HEK293 (cell line): Measurements from ENCODE around the gene TET2.

Experiments used
- CTCF ChIA-PET: fragments of 350-600 bp; formaldehyde crosslinking; extraction: SDS; loops from one replicate; lab custom pipeline; 2021; ENCODE audit warnings: antibody characterized with exemption; lab: Yijun Ruan, JAX
- POLR2A ChIA-PET: fragments of 300-600 bp; formaldehyde crosslinking; extraction: SDS; loops from one replicate; lab custom pipeline; 2020; ENCODE audit warnings: antibody characterized with exemption, inconsistent platforms; lab: Yijun Ruan, JAX
- H3K27ac ChIP-seq: fragments of 200-500 bp; sonication (Bioruptor generic); 2 replicates; pipeline ENCODE4 v1.5.1; 2014; ENCODE audit warnings: low read depth, low read length, control low read depth, inconsistent platforms; ENCODE audit errors: extremely low read depth
- H3K36me3 ChIP-seq, 2 experiments: fragments of 200-500 bp in 1 of 2; sonication (Bioruptor generic) in 1 of 2; 1 replicate in 1 of 2; 2 replicates in 1 of 2; pipeline ENCODE4 v1.5.1; 2014 to 2017; ENCODE audit warnings: inconsistent platforms in 2 of 2, low read length in 2 of 2; ENCODE audit not compliant: control insufficient read depth in 2 of 2, insufficient read depth in 1 of 2
- H3K4me1 ChIP-seq: fragments of 200-500 bp; sonication (Bioruptor generic); 2 replicates; pipeline ENCODE4 v1.5.1; 2014; ENCODE audit warnings: mild to moderate bottlenecking, low read length, inconsistent platforms; ENCODE audit not compliant: control insufficient read depth, insufficient read depth
- H3K4me3 ChIP-seq: 2 replicates; pipeline ENCODE4 v1.5.1; 2011; ENCODE audit warnings: low read depth, mild to moderate bottlenecking, control low read depth, low read length, moderate library complexity
- H3K9me3 ChIP-seq: fragments of 200-500 bp; sonication (Bioruptor generic); 2 replicates; pipeline ENCODE4 v1.5.1; 2014; ENCODE audit warnings: low read depth, low read length, inconsistent platforms; ENCODE audit not compliant: control insufficient read depth, insufficient read depth
- HOXA7 ChIP-seq: sonication (generic); formaldehyde crosslinking; IDR thresholded peaks from 2 replicates; pipeline ENCODE4 v1.8.1; 2022; ENCODE audit warnings: missing genetic modification reagents, borderline replicate concordance
- MYNN ChIP-seq: fragments of 450-650 bp; formaldehyde crosslinking; IDR thresholded peaks from 2 replicates; pipeline ENCODE4 v1.5.1; 2016; ENCODE audit warnings: missing biosample characterization, missing genetic modification characterization, borderline replicate concordance
- OVOL3 ChIP-seq: fragments of 450-650 bp; formaldehyde crosslinking; IDR thresholded peaks from 2 replicates; pipeline ENCODE4 v1.5.1; 2016; ENCODE audit warnings: missing biosample characterization, missing genetic modification characterization
- PRDM1 ChIP-seq: fragments of 450-650 bp; formaldehyde crosslinking; IDR thresholded peaks from 2 replicates; pipeline ENCODE4; 2016; ENCODE audit warnings: missing biosample characterization, missing genetic modification characterization
- SCRT1 ChIP-seq: fragments of 450-650 bp; formaldehyde crosslinking; IDR thresholded peaks from 2 replicates; pipeline ENCODE4 v1.5.1; 2016; ENCODE audit warnings: missing biosample characterization, missing genetic modification characterization, borderline replicate concordance
- SCRT2 ChIP-seq: fragments of 450-650 bp; formaldehyde crosslinking; IDR thresholded peaks from 2 replicates; pipeline ENCODE4 v1.5.1; 2016; ENCODE audit warnings: missing biosample characterization, missing genetic modification characterization
- ZNF133 ChIP-seq: fragments of 450-650 bp; formaldehyde crosslinking; IDR thresholded peaks from 2 replicates; pipeline ENCODE4 v1.5.1; 2016; ENCODE audit warnings: missing biosample characterization, missing genetic modification characterization
- ZNF157 ChIP-seq: fragments of 450-650 bp; formaldehyde crosslinking; IDR thresholded peaks from 2 replicates; pipeline ENCODE4 v1.5.1; 2016; ENCODE audit warnings: missing biosample characterization, missing genetic modification characterization
- ZNF19 ChIP-seq: fragments of 450-650 bp; formaldehyde crosslinking; IDR thresholded peaks from 2 replicates; pipeline ENCODE4; 2016; ENCODE audit warnings: missing biosample characterization, missing genetic modification characterization, low read depth
- ZNF274 ChIP-seq, 2 experiments: fragments of 200-500 bp in 1 of 2; fragments of 450-650 bp in 1 of 2; sonication (Bioruptor generic) in 1 of 2; formaldehyde crosslinking in 1 of 2; IDR thresholded peaks; 2 replicates each; pipeline versions ENCODE4 v1.5.1 to v1.6.1; 2014 to 2016; ENCODE audit warnings: borderline replicate concordance in 1 of 2, inconsistent platforms in 1 of 2, low read length in 1 of 2, missing biosample characterization in 1 of 2, missing genetic modification characterization in 1 of 2
- ZNF391 ChIP-seq: fragments of 450-650 bp; formaldehyde crosslinking; IDR thresholded peaks from 2 replicates; pipeline ENCODE4 v1.5.1; 2016; ENCODE audit warnings: low read depth, missing biosample characterization, missing genetic modification characterization, borderline replicate concordance
- ZNF571 ChIP-seq: fragments of 450-650 bp; formaldehyde crosslinking; IDR thresholded peaks from 2 replicates; pipeline ENCODE4 v1.5.0; 2017; ENCODE audit warnings: missing biosample characterization, missing genetic modification characterization
- ZNF830 ChIP-seq: fragments of 450-650 bp; IDR thresholded peaks from 2 replicates; pipeline ENCODE4 v1.5.0; 2018; ENCODE audit warnings: missing biosample characterization, missing genetic modification characterization, low read depth, mild to moderate bottlenecking, moderate library complexity
- TF ChIP-seq, protein P1 (sequence below): fragments of 450-650 bp; formaldehyde crosslinking; IDR thresholded peaks from 2 replicates; pipeline ENCODE4 v1.5.1; 2016; ENCODE audit warnings: missing biosample characterization, missing genetic modification characterization, borderline replicate concordance
- TF ChIP-seq, protein P2 (sequence below): sonication (generic); formaldehyde crosslinking; IDR thresholded peaks from 2 replicates; pipeline ENCODE4 v1.8.1; 2022; ENCODE audit warnings: mild to moderate bottlenecking, moderate library complexity, missing genetic modification reagents
- TF ChIP-seq, protein P3 (sequence below): fragments of 450-650 bp; formaldehyde crosslinking; conservative IDR thresholded peaks from 2 replicates; pipeline ENCODE4 v1.5.1; 2016; ENCODE audit warnings: low read depth, missing biosample characterization, missing genetic modification characterization

TET2 gene

GRCh38 chr4:105106426-105106825, 40.2 kb upstream of the TET2 start (continued):
- no peak for TF ChIP-seq ZNF19 (tag by site-specific recombination)
- no peak for TF ChIP-seq PRDM1
- TF ChIP-seq, protein P1, sequence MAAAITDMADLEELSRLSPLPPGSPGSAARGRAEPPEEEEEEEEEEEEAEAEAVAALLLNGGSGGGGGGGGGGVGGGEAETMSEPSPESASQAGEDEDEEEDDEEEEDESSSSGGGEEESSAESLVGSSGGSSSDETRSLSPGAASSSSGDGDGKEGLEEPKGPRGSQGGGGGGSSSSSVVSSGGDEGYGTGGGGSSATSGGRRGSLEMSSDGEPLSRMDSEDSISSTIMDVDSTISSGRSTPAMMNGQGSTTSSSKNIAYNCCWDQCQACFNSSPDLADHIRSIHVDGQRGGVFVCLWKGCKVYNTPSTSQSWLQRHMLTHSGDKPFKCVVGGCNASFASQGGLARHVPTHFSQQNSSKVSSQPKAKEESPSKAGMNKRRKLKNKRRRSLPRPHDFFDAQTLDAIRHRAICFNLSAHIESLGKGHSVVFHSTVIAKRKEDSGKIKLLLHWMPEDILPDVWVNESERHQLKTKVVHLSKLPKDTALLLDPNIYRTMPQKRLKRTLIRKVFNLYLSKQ, result no peak
- no peak for TF ChIP-seq ZNF274 (IDR thresholded peaks at IDR 0.05; ENCODE audit: low read length)
- no peak for TF ChIP-seq ZNF274 (tag by site-specific recombination; IDR thresholded peaks at IDR 0.05; ENCODE audit: borderline replicate concordance)
- TF ChIP-seq, protein P2, sequence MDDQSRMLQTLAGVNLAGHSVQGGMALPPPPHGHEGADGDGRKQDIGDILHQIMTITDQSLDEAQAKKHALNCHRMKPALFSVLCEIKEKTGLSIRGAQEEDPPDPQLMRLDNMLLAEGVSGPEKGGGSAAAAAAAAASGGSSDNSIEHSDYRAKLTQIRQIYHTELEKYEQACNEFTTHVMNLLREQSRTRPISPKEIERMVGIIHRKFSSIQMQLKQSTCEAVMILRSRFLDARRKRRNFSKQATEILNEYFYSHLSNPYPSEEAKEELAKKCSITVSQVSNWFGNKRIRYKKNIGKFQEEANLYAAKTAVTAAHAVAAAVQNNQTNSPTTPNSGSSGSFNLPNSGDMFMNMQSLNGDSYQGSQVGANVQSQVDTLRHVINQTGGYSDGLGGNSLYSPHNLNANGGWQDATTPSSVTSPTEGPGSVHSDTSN (CRISPR knock-in tag), result no peak
- TF ChIP-seq ZNF391 (tag by site-specific recombination), result no peak

DNA sequence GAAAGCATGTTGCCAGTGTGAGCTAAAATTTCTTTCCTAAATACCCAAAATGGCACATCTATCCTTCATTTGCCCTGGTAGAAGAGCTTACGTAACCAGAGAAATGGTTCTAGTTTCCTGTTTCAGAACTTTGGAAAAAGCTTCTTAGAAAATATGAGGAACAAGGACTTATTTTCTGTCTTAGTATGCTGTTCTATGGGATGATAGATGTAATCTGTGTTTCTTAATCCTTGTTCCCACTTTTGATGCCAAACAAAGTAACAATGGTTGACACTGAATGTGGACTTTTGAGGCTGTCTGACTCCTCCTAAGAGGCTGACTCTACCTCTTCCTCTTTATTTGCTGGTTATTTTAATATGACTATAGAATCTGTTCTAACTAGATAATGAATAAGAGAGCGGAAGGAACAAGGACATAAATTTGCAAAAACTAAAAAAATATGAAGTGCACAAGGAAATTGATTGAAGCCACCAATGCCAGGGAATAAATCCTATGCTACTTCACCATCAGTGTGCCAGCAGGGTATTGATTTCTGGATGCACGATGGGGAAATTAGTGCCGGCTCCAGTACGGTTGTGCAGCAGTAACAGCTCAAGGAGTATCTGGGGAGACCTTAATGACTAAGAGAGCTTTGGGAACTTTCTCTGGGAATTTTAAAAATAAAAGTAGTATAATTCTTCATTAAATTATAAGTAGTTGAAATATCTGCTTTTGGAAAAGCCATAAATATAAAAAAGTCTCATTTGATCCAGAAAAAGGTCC, 39.4 kb upstream of the TET2 start:
- TF ChIP-seq SCRT2 (tag by site-specific recombination) (no peak), ZNF830 (no peak), ZNF133 (tag by site-specific recombination) (no peak), ZNF571 (tag by site-specific recombination) (no peak), HOXA7 (no peak), OVOL3 (tag by site-specific recombination) (no peak)
- TF ChIP-seq, protein P3, sequence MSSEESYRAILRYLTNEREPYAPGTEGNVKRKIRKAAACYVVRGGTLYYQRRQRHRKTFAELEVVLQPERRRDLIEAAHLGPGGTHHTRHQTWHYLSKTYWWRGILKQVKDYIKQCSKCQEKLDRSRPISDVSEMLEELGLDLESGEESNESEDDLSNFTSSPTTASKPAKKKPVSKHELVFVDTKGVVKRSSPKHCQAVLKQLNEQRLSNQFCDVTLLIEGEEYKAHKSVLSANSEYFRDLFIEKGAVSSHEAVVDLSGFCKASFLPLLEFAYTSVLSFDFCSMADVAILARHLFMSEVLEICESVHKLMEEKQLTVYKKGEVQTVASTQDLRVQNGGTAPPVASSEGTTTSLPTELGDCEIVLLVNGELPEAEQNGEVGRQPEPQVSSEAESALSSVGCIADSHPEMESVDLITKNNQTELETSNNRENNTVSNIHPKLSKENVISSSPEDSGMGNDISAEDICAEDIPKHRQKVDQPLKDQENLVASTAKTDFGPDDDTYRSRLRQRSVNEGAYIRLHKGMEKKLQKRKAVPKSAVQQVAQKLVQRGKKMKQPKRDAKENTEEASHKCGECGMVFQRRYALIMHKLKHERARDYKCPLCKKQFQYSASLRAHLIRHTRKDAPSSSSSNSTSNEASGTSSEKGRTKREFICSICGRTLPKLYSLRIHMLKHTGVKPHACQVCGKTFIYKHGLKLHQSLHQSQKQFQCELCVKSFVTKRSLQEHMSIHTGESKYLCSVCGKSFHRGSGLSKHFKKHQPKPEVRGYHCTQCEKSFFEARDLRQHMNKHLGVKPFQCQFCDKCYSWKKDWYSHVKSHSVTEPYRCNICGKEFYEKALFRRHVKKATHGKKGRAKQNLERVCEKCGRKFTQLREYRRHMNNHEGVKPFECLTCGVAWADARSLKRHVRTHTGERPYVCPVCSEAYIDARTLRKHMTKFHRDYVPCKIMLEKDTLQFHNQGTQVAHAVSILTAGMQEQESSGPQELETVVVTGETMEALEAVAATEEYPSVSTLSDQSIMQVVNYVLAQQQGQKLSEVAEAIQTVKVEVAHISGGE (tag by site-specific recombination), result no peak
- Histone ChIP-seq H3K27ac (no peak overlapping the region), H3K4me1 (no peaks in the 10 kb centered on the region), H3K36me3 (no peaks in the 10 kb centered on the region), H3K4me3 (no peak overlapping the region), H3K9me3 (no peaks in the 10 kb centered on the region)
- ChIA-PET CTCF (no interaction called here), POLR2A (interaction anchor here (0.6 kb wide), 1 partner anchor 40 kb away, joined by 7 read pairs; no protein-coding TSS in a partner anchor)

DNA sequence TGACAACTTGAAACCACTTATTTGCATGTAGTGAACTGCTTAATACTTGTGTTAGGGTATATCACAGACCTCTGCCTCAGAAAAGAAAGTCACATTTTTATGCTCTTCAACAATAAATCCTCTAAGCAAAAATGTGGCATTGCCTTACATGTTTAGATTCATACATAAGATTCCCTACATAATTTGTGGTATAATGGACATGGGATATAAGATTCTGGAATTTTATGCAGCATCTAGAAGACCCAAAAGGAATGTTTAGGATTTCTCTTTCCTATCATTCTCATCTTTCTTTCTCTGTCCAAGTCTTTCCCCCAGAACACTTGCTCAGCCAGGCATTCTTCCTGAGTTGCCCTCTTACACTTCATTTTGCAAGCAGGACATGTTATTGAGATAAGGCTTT, 37.7 kb upstream of the TET2 start:
- TF ChIP-seq ZNF157 (tag by site-specific recombination) (no peak), SCRT1 (no peak), MYNN (no peak)

More for the DNA sequence above, 37.7 kb upstream of the TET2 start:
- Histone ChIP-seq H3K9me3 (no peaks in the 10 kb centered on the region), H3K4me3 (no peak overlapping the region), H3K27ac (no peak overlapping the region), H3K4me1 (no peaks in the 10 kb centered on the region), H3K36me3 (no peaks in the 10 kb centered on the region)
- CTCF ChIA-PET, result no interaction called here
- POLR2A ChIA-PET, result no interaction called here
